ACHN (cell line): ENCODE data around the gene ERLIN1.
"Not testable (repeated sequence)": the region's sequence is repeated elsewhere in the genome, so short reads cannot be mapped to it uniquely, and the experiment has no call there.

Source experiments
- DNase-seq: peaks from one replicate; pipeline ENCODE4 v3.0.0-alpha.2; 2015
- in situ Hi-C: cut with HindIII; loops from 2 replicates; pipeline ENCODE4 v1.10.0; 2017; ENCODE audit warnings: low sequenced_read_pairs, low pct_ligation_motif_present, low pct_unique_long_range_greater_than_20kb

The ERLIN1 gene

DNA sequence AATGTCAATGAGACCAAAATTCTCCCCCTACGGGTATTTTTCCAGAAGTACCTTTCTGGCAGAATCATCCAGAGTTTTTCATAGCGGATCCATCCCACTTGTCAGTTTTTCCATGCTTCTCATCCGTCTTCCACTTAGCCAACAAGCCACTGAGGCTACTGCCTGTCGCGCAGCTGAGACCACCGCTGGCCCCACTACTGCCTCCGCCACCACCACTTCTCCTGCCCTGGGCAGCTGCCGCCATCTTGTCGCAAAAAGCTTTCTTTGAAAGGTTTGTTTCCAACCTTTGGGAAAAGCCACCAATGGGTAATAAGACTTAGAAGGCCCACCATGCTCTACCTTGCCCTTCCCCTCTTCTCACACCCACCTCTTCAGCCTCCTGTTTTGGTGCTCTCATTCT is 42.1 kb downstream of the ERLIN1 start:
- in situ Hi-C loops: no loop called here
- no peak for DNase-seq

- DNase-seq: no peak
- in situ Hi-C loops: no loop called here
Observed at GRCh38 chr10:100141446-100142087, 44.3 kb downstream of the ERLIN1 start.

DNA sequence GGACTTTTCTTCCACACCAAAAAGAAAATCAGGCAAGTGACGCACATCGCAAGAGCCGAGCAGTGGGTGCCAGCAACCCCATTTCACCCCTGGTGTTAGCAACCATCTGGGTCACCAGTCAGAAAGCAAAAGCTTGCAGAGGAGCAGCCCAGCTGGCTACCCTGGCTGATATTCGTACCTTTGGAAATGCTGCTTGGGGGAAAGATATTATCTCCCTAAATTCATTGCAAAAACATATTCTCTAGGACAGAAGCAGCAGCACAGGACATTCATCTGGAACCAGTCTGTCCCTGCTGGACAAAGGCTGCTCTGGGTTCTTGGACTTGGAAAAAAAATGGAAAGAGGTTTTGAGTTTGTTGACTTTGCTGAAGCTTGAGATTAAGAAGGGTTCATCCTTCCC is 45.8 kb downstream of the ERLIN1 start:
- no peak for DNase-seq
- in situ Hi-C loops: no loop called here

DNA sequence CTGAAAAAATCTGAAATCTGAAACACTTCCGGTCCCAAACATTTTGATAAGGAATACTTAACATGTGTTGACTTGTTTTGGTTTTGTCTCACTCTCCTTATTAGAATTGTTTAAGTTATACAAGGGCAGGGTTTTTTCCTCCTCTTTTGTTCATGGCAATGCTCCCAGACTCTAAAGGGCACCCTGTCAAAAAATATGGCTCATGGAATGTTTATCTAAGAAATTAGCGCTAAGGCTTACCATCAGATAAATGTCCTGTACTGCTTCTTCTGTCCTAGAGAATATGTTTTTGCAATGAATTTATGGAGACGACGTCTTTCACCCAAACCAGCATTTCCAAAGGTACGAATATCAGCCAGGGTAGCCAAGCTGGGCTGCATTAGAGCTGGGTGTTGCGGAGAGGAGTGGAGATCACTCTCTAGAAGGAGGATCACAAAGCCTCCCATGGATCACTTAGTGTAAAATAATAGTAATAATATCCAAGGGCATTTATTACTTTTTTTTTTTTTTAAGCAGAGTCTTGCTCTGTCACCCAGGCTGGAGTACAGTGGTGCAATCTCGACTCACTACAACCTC is 46.8 kb downstream of the ERLIN1 start:
- in situ Hi-C loops: no loop called here
- no peak for DNase-seq

DNA sequence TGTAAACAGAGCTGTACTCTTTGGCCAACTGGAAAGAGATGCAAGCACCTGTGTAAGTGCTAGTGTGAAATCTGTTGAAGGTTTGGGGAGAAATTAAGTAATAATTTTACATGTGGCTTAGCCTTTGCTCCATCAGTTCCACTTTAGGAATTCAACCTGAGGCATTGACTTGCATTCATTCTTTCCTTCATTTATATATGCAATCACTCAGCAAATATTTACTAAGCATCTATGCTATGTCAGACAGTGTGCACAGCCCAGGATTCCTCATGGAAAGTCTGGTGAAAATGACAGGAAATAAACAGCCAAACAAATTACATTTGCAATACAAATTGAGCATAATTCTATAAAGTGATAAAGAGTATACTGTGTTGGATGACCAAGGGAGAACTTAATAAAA is 50.3 kb downstream of the ERLIN1 start:
- DNase-seq: no peak
- in situ Hi-C loops: no loop called here

DNA sequence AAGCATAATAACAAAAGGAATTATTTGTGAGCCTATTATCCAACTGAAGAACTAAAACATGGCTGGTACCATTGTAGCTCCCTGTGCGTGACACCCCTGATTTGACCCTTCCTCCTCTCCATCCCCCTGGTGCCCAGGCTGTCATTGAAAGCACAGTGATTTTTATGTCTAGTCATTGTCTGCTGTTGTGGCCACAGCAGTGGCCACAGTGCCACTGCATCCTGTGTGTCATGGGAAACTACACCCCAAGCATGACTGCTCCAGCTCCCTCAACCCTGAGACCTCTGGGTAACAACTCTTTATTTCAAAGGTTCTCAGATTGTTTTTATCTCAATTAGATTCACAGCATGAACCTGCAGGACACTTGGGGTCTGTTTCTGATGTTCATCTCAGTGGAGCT is 52.0 kb downstream of the ERLIN1 start:
- no peak for DNase-seq

DNA sequence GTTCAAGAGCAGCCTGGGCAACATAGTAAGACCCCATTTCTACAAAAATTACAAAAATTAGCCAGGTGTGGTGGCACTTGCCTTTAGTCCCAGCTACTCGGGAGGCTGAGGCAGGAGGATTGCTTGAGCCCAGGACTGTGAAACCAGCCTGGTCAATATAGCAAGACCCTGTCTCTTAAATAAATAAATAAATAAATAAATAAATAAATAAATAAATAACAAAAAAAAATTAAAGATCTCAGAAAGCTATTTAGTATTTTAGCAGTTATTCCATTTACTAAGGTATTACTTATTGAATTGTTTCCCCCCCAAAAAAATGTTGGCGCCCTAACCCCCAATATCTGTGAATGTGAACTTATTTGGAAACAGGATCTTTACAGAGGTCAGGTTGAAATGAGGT is 53.4 kb downstream of the ERLIN1 start:
- no peak for DNase-seq
- in situ Hi-C loops: no loop called here

More for the DNA sequence above, 52.0 kb downstream of the ERLIN1 start:
- in situ Hi-C loops: no loop called here

DNA sequence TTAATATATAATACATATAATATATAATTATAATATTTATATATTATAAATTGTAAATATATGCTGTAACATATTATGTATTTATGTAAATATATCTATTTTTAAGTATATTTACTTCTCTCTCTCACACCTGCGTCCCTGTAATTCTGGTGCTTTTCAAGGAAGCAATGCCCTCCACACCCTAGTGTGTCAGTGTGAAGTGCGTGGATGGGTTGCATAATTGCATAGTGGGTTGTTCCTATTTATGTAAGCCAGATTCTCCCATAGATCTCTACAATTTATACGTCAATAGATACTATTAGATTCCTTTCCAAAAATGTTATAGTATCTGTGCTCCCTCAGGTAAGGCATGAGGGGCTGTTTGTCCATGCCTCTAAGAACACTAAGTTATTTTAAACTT is 54.3 kb downstream of the ERLIN1 start:
- in situ Hi-C loops: no loop called here

GRCh38 chr10:100130831-100131230 is 55.0 kb downstream of the ERLIN1 start:
- in situ Hi-C loops: no loop called here
- no peak for DNase-seq

More for the DNA sequence above, 54.3 kb downstream of the ERLIN1 start:
- DNase-seq: no peak

GRCh38 chr10:100129424-100129823 is 56.4 kb downstream of the ERLIN1 start:
- DNase-seq: no peak
- in situ Hi-C loops: no loop called here

GRCh38 chr10:100128951-100129350 is 56.9 kb downstream of the ERLIN1 start:
- in situ Hi-C loops: no loop called here
- no peak for DNase-seq

DNA sequence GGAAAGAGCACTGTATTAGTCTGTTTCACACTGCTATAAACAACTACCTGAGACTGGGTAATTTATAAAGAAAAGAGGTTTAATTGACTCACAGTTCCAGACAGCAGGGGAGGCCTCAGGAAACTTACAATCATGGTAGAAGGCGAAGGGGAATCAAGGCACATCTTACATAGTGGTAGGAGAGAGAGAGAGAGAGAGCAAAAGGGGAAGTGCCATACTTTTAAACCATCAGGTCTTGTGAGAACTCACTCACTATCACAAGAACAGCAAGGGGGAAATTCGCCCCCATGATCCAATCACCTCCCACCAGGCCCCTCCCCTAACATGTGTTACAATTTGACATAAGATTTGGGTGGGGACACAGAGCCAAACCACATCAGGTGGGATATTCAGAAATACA is 60.5 kb downstream of the ERLIN1 start:
- DNase-seq: not testable (repeated sequence)

DNA sequence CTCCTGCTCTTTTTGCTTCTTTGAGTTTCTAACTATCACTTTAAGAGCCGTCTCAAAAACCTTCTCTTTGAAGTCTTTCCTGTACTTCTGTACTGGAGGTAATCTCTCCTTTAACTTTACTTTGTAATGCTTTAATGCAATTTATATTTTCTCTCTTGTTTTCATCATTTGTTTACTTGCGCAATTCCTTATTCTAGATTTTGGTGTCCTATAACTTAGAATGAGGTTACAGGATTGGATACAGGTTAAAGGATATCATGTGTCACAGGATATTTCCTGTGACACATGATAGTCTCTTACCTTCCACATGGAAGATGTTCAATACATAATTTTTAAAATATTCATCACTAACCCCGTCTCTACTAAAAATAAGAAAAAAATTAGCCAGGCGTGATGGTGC is 61.7 kb downstream of the ERLIN1 start:
- no peak for DNase-seq
- in situ Hi-C loops: no loop called here

More for the DNA sequence above, 60.5 kb downstream of the ERLIN1 start:
- in situ Hi-C loops: not testable (repeated sequence)

DNA sequence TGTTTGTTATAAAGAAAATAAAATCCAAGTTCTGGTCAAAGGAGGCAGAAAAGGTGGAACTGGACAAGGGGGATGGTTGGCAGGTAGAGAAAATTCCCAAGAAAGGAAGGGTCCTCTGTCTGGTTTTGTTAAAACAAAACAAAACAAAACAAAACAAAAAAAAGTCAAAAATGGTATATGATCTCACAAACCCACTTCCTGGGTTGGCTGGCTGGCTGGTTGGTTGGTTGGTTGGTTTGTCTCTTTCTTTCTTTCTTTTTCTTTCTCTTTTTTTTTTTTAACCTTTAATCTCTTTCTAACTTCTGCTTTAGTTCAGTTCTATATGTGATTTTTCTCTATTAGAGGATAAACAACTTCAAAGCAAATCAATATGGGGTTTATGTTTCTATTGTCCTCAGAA is 63.0 kb downstream of the ERLIN1 start:
- DNase-seq: no peak

GRCh38 chr10:100120550-100120949 is 65.3 kb downstream of the ERLIN1 start:
- no peak for DNase-seq
- in situ Hi-C loops: no loop called here

More for the DNA sequence above, 63.0 kb downstream of the ERLIN1 start:
- in situ Hi-C loops: no loop called here

DNA sequence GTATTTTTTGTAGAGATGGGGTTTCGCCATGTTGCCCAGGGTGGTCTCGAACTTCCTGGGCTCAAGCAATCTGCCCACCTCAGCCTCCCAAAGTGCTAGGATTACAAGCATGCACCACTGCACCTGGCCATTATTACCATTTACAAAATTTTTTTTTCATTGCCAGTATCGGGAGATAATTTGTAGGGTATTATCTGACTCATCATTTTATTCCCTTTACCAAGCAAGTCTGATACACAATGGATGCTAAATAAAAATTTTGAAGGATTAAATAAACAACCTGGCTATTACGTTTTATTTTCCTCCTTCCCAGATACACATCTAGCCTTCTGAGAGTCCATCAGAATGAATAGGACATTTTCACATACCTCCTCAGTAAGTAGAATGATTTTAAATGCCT is 66.1 kb downstream of the ERLIN1 start:
- in situ Hi-C loops: no loop called here
- DNase-seq: no peak

- in situ Hi-C loops: no loop called here
- DNase-seq: no peak
Observed at GRCh38 chr10:100114976-100115770, 70.7 kb downstream of the ERLIN1 start.

- DNase-seq: no peak
- in situ Hi-C loops: no loop called here
Observed at GRCh38 chr10:100114460-100114859, 71.4 kb downstream of the ERLIN1 start.

- in situ Hi-C loops: no loop called here
- peak; percentile 21 for DNase-seq
Observed at GRCh38 chr10:100109670-100110069, 76.2 kb downstream of the ERLIN1 start.

DNA sequence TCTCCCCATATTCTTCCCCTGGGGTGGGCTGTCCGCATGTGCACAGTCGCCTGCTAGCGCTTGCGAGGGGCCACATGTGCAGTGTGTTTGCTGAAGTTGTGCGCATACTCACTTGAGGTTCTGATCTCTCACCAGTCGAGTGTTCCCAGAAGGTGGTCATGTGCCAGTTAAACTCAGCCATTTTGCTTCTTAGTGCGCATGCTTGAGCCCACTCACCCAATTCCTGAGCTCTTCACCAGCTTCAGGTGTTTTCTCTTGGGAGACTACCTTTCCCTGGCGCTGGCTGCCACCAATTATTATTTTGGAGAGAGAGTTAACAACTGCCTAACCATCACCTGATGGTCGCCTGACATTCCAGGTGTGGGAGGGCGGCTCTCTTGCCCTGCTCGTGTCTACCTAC is 79.0 kb downstream of the ERLIN1 start:
- no peak for DNase-seq
- in situ Hi-C loops: no loop called here
